Duodenal mucosa (tissue), 2 donors: ENCODE data around the gene ZFYVE9.

Source experiments
- H3K27ac ChIP-seq: one replicate; pipeline ENCODE4 v1.7.0; 2013; ENCODE audit warnings: low read depth, low read length
- H3K27me3 ChIP-seq, 2 donors: one replicate each; pipeline ENCODE4 v1.7.0; 2013; ENCODE audit warnings: low read length in 2 of 2, control low read depth in 1 of 2; ENCODE audit not compliant: insufficient read depth in 2 of 2, control insufficient read depth in 1 of 2
- H3K36me3 ChIP-seq, 2 donors: one replicate each; pipeline ENCODE4 v1.7.0; 2013; ENCODE audit warnings: low read length in 2 of 2, control low read depth in 1 of 2; ENCODE audit not compliant: insufficient read depth in 2 of 2, control insufficient read depth in 1 of 2
- H3K4me1 ChIP-seq, 2 donors: one replicate each; pipeline ENCODE4 v1.7.0; 2013; ENCODE audit warnings: low read length in 2 of 2, control low read depth in 1 of 2; ENCODE audit not compliant: insufficient read depth in 2 of 2, control insufficient read depth in 1 of 2
- H3K4me3 ChIP-seq, 2 donors: one replicate each; pipeline ENCODE4 v1.7.0; 2013; ENCODE audit warnings: low read length in 2 of 2, low read depth in 1 of 2
- H3K9ac ChIP-seq, 2 donors: one replicate each; pipeline ENCODE4 v1.7.0; 2013; ENCODE audit warnings: low read length in 2 of 2, low read depth in 1 of 2
- H3K9me3 ChIP-seq, 2 donors: one replicate each; pipeline ENCODE4 v1.7.0; 2013; ENCODE audit warnings: low read length in 2 of 2, control low read depth in 1 of 2; ENCODE audit not compliant: control insufficient read depth in 1 of 2

ZFYVE9 gene

DNA sequence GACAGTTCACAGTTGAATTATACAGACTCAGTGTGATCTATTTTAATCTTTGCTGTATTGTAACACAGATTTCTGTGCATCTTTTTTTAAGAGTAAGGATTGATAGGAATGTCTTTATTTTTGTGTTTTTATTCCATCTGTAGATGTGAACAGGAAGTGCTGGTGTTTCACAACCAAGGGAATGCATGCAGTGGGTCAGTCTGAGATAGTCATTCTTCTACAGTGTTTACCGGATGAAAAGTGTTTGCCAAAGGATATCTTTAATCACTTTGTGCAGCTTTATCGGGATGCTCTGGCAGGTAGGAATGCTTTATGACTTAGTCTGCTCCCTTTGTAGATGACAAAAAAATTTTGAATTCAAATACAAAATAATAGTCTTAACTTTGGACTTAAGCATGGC lies 139.6 kb downstream of the ZFYVE9 start:
- Histone ChIP-seq H3K36me3 (peaks cover 0 to 9% of the 10 kb centered on the region in 2 donors), H3K9me3 (no peaks in the 10 kb centered on the region), H3K9ac (no peak overlapping the region), H3K4me3 (no peak overlapping the region), H3K4me1 (no peaks in the 10 kb centered on the region), H3K27me3 (no peaks in the 10 kb centered on the region), H3K27ac (no peak overlapping the region)

DNA sequence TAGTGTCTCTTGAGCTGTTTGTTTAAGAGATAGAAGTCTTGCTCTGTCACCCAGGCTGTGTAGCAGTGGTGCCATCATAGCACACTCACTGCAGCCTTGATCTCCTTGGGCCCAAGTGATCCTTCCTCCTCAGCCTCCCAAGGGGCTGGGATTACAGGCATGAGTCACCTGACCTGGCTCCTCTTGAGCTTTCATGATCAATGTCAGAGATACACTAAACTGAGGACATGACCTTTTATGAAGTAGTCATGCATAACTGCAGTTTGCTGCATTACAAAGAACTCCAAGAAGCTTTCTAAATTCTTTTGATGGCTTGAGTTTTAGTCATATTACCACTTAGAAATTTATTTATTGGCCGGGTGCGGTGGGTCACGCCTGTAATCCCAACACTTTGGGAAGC lies 146.4 kb downstream of the ZFYVE9 start:
- Histone ChIP-seq H3K27me3 (no peaks in the 10 kb centered on the region), H3K9me3 (no peaks in the 10 kb centered on the region), H3K4me1 (no peaks in the 10 kb centered on the region), H3K9ac (no peak overlapping the region), H3K4me3 (no peak overlapping the region), H3K36me3 (no peaks in the 10 kb centered on the region), H3K27ac (no peak overlapping the region)

DNA sequence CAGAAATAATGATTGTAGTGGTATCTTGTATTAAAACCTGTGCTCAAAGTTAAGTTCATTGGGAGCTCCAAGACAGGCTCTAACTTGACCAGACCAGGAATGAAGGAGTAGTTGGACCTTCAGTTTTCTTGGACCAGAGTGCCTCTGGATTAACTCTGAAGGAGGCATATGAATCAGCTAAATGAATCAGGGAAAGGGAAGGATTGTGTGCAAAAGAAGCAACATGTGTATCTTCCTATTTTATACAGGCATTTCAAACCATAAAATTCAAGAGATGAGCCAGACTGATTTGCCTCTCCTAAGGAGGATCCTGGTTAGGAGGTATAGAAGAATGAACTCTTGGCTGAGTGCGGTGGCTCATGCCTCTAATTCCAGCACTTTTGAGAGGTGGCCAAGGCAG lies 152.7 kb downstream of the ZFYVE9 start:
- H3K9me3 ChIP-seq, result no peaks in the 10 kb centered on the region
- H3K9ac ChIP-seq, result no peak overlapping the region
- no peaks in the 10 kb centered on the region for H3K4me1 ChIP-seq
- H3K27ac ChIP-seq, result no peak overlapping the region
- no peaks in the 10 kb centered on the region for H3K27me3 ChIP-seq
- no peaks in the 10 kb centered on the region for H3K36me3 ChIP-seq
- H3K4me3 ChIP-seq, result no peak overlapping the region

GRCh38 chr1:52296345-52296744 lies 154.5 kb downstream of the ZFYVE9 start:
- no peak overlapping the region for H3K9ac ChIP-seq
- H3K36me3 ChIP-seq, result no peaks in the 10 kb centered on the region
- H3K9me3 ChIP-seq, result no peaks in the 10 kb centered on the region
- H3K27ac ChIP-seq, result no peak overlapping the region
- no peaks in the 10 kb centered on the region for H3K4me1 ChIP-seq
- H3K27me3 ChIP-seq, result no peaks in the 10 kb centered on the region
- no peak overlapping the region for H3K4me3 ChIP-seq

DNA sequence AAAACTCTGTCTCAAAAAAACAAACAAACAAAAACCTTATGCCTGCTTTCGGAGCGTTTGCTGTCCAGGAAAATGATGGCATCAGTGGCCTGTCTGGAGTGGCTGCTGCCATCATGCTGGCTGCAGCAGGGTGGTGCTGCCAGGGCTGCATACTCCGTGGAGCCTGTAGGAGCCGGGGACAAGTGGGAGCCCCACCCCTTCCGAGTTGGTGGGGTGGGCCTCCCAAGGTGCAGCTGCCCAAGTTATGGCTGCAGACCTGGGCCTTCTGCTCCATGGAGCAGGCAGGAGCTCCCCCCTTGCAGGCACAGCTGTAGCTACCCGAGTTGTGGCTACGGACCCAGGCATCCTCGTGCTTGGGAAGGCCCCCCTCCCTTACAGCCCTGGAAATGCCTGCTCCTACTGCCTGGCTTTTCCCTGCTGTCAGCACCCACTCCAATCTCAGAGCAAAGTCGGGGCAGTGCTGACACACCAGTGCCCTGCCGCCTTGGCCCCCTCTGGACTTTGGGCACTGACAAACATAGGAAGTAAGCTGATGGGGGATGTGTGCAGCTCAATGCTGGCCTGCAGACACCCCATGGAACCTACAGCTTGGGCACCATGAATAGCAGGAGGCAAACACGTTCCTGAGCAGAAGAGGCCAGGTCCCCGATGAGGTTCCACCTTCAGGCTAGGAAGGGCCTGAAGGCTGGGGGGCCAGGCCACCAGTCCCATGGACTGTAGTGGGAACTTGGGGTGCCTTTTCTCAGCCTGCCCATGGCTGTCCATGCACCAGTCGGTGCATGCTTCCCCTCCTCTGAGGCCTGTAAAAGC lies 163.7 kb downstream of the ZFYVE9 start:
- Histone ChIP-seq H3K4me1 (no peaks in the 10 kb centered on the region), H3K4me3 (no peak overlapping the region), H3K9ac (no peak overlapping the region), H3K27me3 (no peaks in the 10 kb centered on the region), H3K9me3 (no peaks in the 10 kb centered on the region), H3K27ac (no peak overlapping the region), H3K36me3 (peaks cover 7 to 9% of the 10 kb centered on the region in 2 donors)

DNA sequence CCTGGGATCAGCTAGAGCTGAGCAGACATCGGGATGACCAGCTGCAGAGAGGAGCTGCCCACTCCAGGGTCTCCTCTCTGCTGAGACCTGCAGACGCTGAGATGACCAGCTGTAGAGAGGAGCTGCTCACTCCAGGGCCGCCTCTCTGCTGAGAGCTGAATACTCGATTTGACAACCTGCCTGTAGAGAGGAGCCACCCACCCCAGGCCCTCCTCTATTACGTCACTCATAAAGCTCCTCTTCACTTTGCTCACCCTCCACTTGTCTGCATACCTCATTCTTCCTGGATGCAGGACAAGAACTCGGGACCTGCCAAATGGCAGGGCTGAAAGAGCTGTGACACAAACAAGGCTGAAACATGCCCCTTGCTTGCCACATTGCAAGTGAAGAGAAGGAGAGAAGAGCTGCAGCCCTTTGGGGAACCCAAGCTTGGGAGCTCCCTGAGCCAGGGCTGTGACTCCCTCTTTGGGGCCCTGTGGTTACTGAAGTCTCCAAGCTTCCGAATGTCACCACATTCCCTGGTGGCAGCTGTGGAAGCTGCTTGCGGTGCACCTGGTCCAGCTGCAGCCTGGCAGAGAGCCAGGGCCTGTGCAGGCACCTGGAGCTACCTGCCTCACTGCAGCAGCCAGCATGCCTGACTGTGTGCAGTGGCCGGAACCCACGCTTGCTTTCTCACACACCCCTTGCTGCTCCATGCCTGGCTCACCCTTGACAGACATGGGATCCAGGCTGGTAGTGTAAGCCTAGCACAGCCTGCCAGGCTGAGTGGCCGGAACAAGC lies 164.5 kb downstream of the ZFYVE9 start:
- Histone ChIP-seq H3K4me1 (no peaks in the 10 kb centered on the region), H3K9me3 (no peaks in the 10 kb centered on the region), H3K9ac (no peak overlapping the region), H3K27ac (no peak overlapping the region), H3K36me3 (peaks cover 7 to 9% of the 10 kb centered on the region in 2 donors), H3K27me3 (no peaks in the 10 kb centered on the region), H3K4me3 (no peak overlapping the region)

DNA sequence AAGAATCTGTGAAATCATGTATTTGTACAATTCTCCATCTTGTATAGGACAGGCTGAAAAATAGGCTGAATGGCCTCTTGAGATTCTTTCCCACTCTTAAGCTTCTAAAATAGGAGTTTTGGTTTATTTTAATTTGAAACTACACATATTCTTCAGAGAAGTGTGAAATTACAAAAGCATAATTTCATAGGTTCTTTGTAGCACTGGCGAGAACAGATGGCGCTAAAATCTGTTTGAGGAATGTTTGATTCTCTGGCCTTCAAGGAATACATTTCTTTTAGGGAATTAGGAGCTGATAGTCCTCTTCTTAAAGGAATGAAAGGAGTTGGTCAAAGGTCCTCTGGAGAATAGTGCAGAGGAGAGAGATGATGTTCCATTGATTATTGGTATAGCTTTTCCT lies 179.2 kb downstream of the ZFYVE9 start:
- Histone ChIP-seq H3K4me3 (no peak overlapping the region), H3K27ac (no peak overlapping the region), H3K36me3 (no peaks in the 10 kb centered on the region), H3K9ac (no peak overlapping the region), H3K4me1 (no peaks in the 10 kb centered on the region), H3K27me3 (no peaks in the 10 kb centered on the region), H3K9me3 (no peaks in the 10 kb centered on the region)

DNA sequence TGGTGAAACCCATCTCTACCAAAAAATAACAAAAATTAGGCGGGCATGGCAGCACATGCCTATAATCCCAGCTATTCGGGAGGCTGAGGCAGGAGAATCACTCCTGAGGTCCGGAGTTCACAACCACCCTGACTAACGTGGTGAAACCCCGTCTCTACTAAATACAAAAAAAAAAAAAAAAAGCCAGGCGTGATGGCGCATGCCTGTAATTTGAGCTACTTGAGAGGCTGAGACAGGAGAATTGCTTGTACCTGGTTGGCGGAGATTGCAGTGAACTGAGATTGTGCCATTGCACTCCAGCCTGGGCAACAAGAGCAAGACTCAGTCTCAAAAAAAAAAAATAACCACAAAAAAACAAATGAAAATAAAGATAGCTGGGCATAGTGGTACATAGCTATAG lies 181.8 kb downstream of the ZFYVE9 start:
- no peak overlapping the region for H3K9ac ChIP-seq
- no peaks in the 10 kb centered on the region for H3K4me1 ChIP-seq
- H3K27ac ChIP-seq, result no peak overlapping the region
- no peaks in the 10 kb centered on the region for H3K9me3 ChIP-seq
- H3K4me3 ChIP-seq, result no peak overlapping the region
- H3K27me3 ChIP-seq, result no peaks in the 10 kb centered on the region
- no peaks in the 10 kb centered on the region for H3K36me3 ChIP-seq

DNA sequence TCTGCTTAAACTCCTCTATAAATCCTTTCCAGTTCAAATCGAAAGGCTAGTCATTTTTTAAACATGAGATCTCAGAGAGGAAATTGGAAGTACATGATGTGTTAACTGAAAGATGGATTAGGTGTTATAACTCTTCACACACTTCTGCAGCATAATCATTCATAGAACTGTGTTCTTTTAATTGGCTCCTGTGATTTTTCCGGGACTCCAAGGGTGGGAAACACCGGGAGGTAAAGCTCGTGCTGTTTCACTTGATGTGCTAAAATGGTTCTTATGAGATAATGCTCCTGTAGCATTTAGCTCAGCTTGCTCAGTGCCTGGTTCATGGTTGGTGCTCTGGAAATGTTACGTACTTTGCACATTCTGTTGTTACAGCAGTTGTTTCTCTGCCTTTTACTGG lies 183.9 kb downstream of the ZFYVE9 start:
- no peak overlapping the region for H3K27ac ChIP-seq
- no peak overlapping the region for H3K4me3 ChIP-seq
- H3K9me3 ChIP-seq, result no peaks in the 10 kb centered on the region
- no peaks in the 10 kb centered on the region for H3K36me3 ChIP-seq
- H3K4me1 ChIP-seq, result no peaks in the 10 kb centered on the region
- H3K27me3 ChIP-seq, result no peaks in the 10 kb centered on the region
- no peak overlapping the region for H3K9ac ChIP-seq

DNA sequence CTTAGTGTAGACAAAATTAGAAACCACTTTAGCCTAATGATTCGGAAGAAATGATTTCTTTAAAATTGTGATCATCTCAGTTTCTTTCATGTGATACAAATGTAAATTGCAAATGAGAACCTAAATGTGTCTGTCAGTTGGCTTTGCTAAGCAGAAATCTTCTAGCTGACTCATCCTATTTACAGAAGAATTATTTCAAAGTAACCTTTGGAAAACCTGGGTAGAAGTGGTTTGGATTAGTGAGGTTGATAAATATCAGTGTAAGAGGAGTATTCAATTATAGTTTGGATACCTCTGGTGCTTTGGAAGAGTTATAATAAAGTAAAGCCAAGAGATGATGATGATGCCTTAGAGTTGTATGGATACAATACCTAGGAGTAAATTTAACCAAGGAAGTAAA lies 186.7 kb downstream of the ZFYVE9 start:
- Histone ChIP-seq H3K27me3 (no peaks in the 10 kb centered on the region), H3K27ac (no peak overlapping the region), H3K36me3 (no peaks in the 10 kb centered on the region), H3K9ac (no peak overlapping the region), H3K4me3 (no peak overlapping the region), H3K4me1 (no peaks in the 10 kb centered on the region), H3K9me3 (no peaks in the 10 kb centered on the region)
